22Rv1 (cell line): ENCODE results near the gene UNK.

Experiments
- CTCF ChIP-seq: fragments of 450-650 bp; IDR thresholded peaks from 2 replicates; pipeline ENCODE4 v1.5.1; 2017; ENCODE audit warnings: mild to moderate bottlenecking
- ZFX ChIP-seq: fragments of 450-650 bp; IDR thresholded peaks from 2 replicates; pipeline ENCODE4 v1.6.1; 2017; ENCODE audit warnings: antibody characterized with exemption, borderline replicate concordance

DNA sequence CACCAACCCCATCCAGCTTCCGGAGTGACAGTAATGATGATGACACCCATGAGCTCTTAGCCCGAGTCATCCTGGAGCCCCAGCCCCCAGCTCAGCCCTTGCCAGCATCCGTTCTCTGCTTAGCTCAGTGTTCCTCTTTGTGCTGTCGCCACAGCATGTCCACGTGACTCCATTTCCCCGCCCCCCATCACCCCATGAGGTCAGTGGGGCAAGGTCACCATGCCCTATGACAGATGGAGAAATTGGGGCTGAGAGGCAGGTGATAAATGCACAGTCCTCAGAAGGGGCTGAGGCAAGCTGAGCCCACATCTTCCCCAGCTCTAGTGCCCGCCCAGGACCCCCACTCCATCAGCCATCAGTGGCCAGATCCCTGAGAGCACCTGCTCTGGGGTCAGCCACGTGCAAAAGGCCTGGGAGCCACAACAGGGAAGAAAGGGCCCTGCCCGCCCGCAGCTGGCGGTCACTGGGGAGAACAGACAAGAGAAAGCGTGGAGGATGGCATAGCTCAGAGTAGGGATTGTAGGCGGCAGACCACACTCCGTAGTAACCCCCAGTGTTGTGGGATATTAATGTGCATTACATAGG is 46.3 kb upstream of the UNK start:
- TF ChIP-seq CTCF (no peak), ZFX (no peak)
